MM.1S (cell line): ENCODE data around the gene YPEL5.

Source experiments
- DNase-seq: peaks from one replicate; pipeline ENCODE4 v3.0.0-alpha.2; 2015
- H2AFZ ChIP-seq: fragments of 300-600 bp; sonication (generic); 2 replicates; pipeline ENCODE4 v1.6.0; 2016; ENCODE audit warnings: antibody characterized with exemption, low read length
- H3F3A ChIP-seq: fragments of 300-600 bp; sonication (generic); 2 replicates; pipeline ENCODE4 v1.6.1; 2016; ENCODE audit warnings: mild to moderate bottlenecking, antibody characterized with exemption, low read length, moderate library complexity, mixed read lengths; ENCODE audit not compliant: insufficient read depth
- H3K27ac ChIP-seq: fragments of 300-600 bp; sonication (generic); 2 replicates; pipeline ENCODE4 v1.5.1; 2016; ENCODE audit warnings: mild to moderate bottlenecking, low read length
- H3K27me3 ChIP-seq: fragments of 300-600 bp; sonication (generic); replicated peaks from 2 replicates; pipeline ENCODE4 v1.6.0; 2016; ENCODE audit warnings: low read length; ENCODE audit not compliant: insufficient read depth
- H3K36me3 ChIP-seq: fragments of 300-600 bp; sonication (generic); replicated peaks from 2 replicates; pipeline ENCODE4 v1.6.1; 2016; ENCODE audit warnings: mild to moderate bottlenecking, low read length, mixed read lengths; ENCODE audit not compliant: insufficient read depth
- H3K4me1 ChIP-seq: fragments of 300-600 bp; sonication (generic); 2 replicates; pipeline ENCODE4 v1.6.1; 2016; ENCODE audit warnings: low read length, mixed read lengths
- H3K4me2 ChIP-seq: fragments of 300-600 bp; sonication (generic); 2 replicates; pipeline ENCODE4 v1.6.0; 2016; ENCODE audit warnings: low read depth, low read length
- H3K4me3 ChIP-seq: fragments of 300-600 bp; sonication (generic); 2 replicates; pipeline ENCODE4 v1.5.1; 2016; ENCODE audit warnings: low read length, mixed read lengths
- H3K79me2 ChIP-seq: fragments of 300-600 bp; sonication (generic); 2 replicates; pipeline ENCODE4 v1.6.1; 2016; ENCODE audit warnings: mixed run types, low read length, mixed read lengths
- H3K9ac ChIP-seq: fragments of 300-600 bp; sonication (generic); 2 replicates; pipeline ENCODE4 v1.6.1; 2016; ENCODE audit warnings: low read length, mixed read lengths
- H3K9me2 ChIP-seq: fragments of 300-600 bp; sonication (generic); replicated peaks from 2 replicates; pipeline ENCODE4 v1.6.1; 2016; ENCODE audit warnings: mild to moderate bottlenecking, low read length, mixed read lengths; ENCODE audit not compliant: insufficient read depth
- H3K9me3 ChIP-seq: fragments of 300-600 bp; sonication (generic); replicated peaks from 2 replicates; pipeline ENCODE4 v1.6.1; 2016; ENCODE audit warnings: mild to moderate bottlenecking, low read length, mixed read lengths; ENCODE audit not compliant: insufficient read depth
- H4K20me1 ChIP-seq: fragments of 300-600 bp; sonication (generic); 2 replicates; pipeline ENCODE4 v1.6.1; 2016; ENCODE audit warnings: mild to moderate bottlenecking, low read length, moderate library complexity, mixed read lengths; ENCODE audit not compliant: insufficient read depth
- EZH2 ChIP-seq: fragments of 300-600 bp; sonication (generic); optimal IDR thresholded peaks from 2 replicates; pipeline ENCODE3; 2017; ENCODE audit warnings: low read depth, mild to moderate bottlenecking, antibody characterized with exemption, low read length, mixed read lengths
- EZH2phosphoT487 ChIP-seq: fragments of 300-600 bp; sonication (generic); IDR thresholded peaks from 2 replicates; pipeline ENCODE4 v1.6.1; 2018; ENCODE audit warnings: antibody characterized with exemption, low read length
- TF ChIP-seq, protein P1 (sequence below): fragments of 300-600 bp; sonication (generic); IDR thresholded peaks from 2 replicates; pipeline ENCODE4 v1.5.1; 2016; ENCODE audit warnings: antibody characterized with exemption, low read length, mixed read lengths

YPEL5 gene

DNA sequence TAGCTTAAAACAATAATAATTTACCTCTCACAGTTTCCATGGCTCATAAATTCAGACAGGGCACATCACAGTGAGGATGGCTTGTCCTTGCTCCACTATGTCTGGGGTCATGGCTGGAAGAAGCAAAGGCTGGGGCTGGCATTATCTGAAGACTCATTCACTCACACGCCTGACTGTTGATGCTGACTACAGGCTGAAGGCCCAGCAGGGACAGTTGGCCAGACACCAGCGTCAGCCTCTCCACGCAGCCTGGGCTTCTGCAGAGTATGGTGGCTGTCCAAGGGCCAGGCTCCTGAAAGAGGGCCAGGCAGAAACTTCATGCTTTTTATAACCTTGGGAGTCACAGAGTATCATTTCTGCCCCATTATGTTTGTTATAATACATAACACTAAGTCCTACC lies 33.4 kb downstream of the YPEL5 start:
- no peak for TF ChIP-seq EZH2phosphoT487
- no peak for TF ChIP-seq EZH2
- TF ChIP-seq, protein P1, sequence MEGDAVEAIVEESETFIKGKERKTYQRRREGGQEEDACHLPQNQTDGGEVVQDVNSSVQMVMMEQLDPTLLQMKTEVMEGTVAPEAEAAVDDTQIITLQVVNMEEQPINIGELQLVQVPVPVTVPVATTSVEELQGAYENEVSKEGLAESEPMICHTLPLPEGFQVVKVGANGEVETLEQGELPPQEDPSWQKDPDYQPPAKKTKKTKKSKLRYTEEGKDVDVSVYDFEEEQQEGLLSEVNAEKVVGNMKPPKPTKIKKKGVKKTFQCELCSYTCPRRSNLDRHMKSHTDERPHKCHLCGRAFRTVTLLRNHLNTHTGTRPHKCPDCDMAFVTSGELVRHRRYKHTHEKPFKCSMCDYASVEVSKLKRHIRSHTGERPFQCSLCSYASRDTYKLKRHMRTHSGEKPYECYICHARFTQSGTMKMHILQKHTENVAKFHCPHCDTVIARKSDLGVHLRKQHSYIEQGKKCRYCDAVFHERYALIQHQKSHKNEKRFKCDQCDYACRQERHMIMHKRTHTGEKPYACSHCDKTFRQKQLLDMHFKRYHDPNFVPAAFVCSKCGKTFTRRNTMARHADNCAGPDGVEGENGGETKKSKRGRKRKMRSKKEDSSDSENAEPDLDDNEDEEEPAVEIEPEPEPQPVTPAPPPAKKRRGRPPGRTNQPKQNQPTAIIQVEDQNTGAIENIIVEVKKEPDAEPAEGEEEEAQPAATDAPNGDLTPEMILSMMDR, result no peak
- Histone ChIP-seq H3K4me3 (no peak overlapping the region), H2AFZ (no peak overlapping the region), H3K27ac (no peak overlapping the region), H3K79me2 (no peaks in the 10 kb centered on the region), H3K9me2 (no peaks in the 10 kb centered on the region), H3F3A (no peaks in the 10 kb centered on the region), H3K9ac (no peak overlapping the region), H3K36me3 (no peaks in the 10 kb centered on the region), H3K27me3 (no peaks in the 10 kb centered on the region), H3K4me2 (no peak overlapping the region), H4K20me1 (no peaks in the 10 kb centered on the region), H3K9me3 (no peaks in the 10 kb centered on the region), H3K4me1 (no peaks in the 10 kb centered on the region)
- DNase-seq, result no peak

DNA sequence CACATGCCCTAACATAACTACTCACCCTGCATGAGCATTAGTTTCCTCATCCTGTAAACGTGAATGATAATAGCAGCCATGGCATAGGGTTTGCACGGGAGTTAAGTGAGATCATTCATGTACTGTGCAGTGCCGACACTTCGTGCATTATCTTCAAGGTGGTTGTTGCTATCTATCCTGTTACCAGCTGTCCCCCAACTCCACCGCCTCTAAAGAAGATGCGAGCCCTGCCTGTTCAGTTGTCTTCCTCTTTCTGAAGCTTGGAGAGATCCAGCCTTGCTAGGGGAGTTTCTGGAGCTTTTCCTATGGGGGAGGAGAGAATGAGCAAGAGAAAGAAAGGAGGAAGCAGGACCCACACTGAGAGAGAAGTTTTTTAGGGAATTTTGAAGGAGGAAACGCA lies 34.4 kb downstream of the YPEL5 start:
- H3K9me2 ChIP-seq, result no peaks in the 10 kb centered on the region
- H3K79me2 ChIP-seq, result no peaks in the 10 kb centered on the region
- no peak overlapping the region for H3K4me3 ChIP-seq
- H3F3A ChIP-seq, result no peaks in the 10 kb centered on the region
- no peaks in the 10 kb centered on the region for H3K9me3 ChIP-seq
- DNase-seq, result no peak
- H3K36me3 ChIP-seq, result no peaks in the 10 kb centered on the region
- H3K27me3 ChIP-seq, result no peaks in the 10 kb centered on the region
- H3K9ac ChIP-seq, result no peak overlapping the region
- H4K20me1 ChIP-seq, result no peaks in the 10 kb centered on the region
- no peak overlapping the region for H3K27ac ChIP-seq
- no peaks in the 10 kb centered on the region for H3K4me1 ChIP-seq
- TF ChIP-seq, protein P1, result no peak
- TF ChIP-seq EZH2 (no peak), EZH2phosphoT487 (no peak)
- no peak overlapping the region for H2AFZ ChIP-seq
- no peak overlapping the region for H3K4me2 ChIP-seq

DNA sequence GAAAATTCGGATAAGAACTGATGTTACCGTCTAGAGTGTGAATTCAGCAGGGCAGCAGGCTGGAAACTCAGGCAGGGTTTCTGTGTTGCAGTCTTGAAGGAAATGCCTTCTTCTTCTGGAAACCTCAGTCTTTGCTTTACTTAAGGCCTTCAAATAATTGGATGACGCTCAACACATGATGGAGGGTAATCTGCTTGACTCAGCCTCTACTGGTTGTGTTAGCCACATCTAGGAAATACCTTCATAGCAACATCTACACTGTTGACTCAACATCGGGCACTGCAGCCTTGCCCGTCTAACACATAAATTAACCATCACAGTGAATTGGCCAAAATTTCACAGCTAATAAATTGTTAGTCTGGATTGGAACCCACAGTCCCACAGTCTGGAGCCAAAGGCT lies 37.2 kb downstream of the YPEL5 start:
- no peaks in the 10 kb centered on the region for H3K27me3 ChIP-seq
- TF ChIP-seq EZH2, result no peak
- TF ChIP-seq, protein P1, result no peak
- no peak for TF ChIP-seq EZH2phosphoT487
- H3K9me2 ChIP-seq, result no peaks in the 10 kb centered on the region
- H3K4me2 ChIP-seq, result no peak overlapping the region
- no peaks in the 10 kb centered on the region for H3K79me2 ChIP-seq
- no peaks in the 10 kb centered on the region for H3K4me1 ChIP-seq
- H2AFZ ChIP-seq, result no peak overlapping the region
- no peaks in the 10 kb centered on the region for H3F3A ChIP-seq
- no peak overlapping the region for H3K27ac ChIP-seq
- DNase-seq, result no peak
- no peak overlapping the region for H3K4me3 ChIP-seq
- no peaks in the 10 kb centered on the region for H4K20me1 ChIP-seq
- H3K36me3 ChIP-seq, result no peaks in the 10 kb centered on the region
- no peak overlapping the region for H3K9ac ChIP-seq
- H3K9me3 ChIP-seq, result no peaks in the 10 kb centered on the region

DNA sequence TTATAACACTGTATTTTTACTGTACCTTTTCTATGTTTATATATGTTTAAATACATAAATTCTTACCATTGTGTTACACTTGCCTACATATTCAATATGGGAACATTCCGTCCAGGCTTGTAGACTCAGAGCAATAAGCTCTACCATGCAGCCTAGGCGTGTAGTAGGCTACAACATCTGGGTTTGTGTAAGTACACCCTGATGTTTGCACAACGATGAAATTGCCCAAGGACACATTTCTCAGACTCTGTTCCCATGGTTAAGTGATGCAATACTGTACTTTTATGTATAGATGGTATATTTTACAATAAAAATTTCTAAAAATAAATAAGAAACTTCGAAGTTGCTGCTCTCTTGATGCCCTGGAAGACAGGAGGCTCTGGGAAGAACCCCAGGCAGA lies 38.4 kb downstream of the YPEL5 start:
- no peaks in the 10 kb centered on the region for H3K27me3 ChIP-seq
- H4K20me1 ChIP-seq, result no peaks in the 10 kb centered on the region
- no peak overlapping the region for H3K27ac ChIP-seq
- no peaks in the 10 kb centered on the region for H3K9me2 ChIP-seq
- no peaks in the 10 kb centered on the region for H3K4me1 ChIP-seq
- no peaks in the 10 kb centered on the region for H3K79me2 ChIP-seq
- H3K4me3 ChIP-seq, result no peak overlapping the region
- no peaks in the 10 kb centered on the region for H3K9me3 ChIP-seq
- no peaks in the 10 kb centered on the region for H3F3A ChIP-seq
- no peaks in the 10 kb centered on the region for H3K36me3 ChIP-seq
- DNase-seq, result no peak
- H2AFZ ChIP-seq, result no peak overlapping the region
- no peak overlapping the region for H3K4me2 ChIP-seq
- H3K9ac ChIP-seq, result no peak overlapping the region
- TF ChIP-seq, protein P1, result no peak
- TF ChIP-seq EZH2phosphoT487 (no peak), EZH2 (no peak)
